NOMO-1 (cell line): ENCODE data around the gene AKAP7.
"Not testable (repeated sequence)": the region's sequence is repeated elsewhere in the genome, so short reads cannot be mapped to it uniquely, and the experiment has no call there.

Experiments
- DNase-seq, 2 experiments: peaks; one replicate each; lab custom pipeline; 2025; ENCODE audit not compliant: unreplicated experiment in 2 of 2; lab: John Stamatoyannopoulos, UW

AKAP7 gene

GRCh38 chr6:131135244-131136020 lies at the start of gene AKAP7:
TSS of gene AKAP7 (plus strand) at chr6:131135467. CDS start at chr6:131135764, 297 bp downstream.
- peak; percentile 35 to 41 for DNase-seq

DNA sequence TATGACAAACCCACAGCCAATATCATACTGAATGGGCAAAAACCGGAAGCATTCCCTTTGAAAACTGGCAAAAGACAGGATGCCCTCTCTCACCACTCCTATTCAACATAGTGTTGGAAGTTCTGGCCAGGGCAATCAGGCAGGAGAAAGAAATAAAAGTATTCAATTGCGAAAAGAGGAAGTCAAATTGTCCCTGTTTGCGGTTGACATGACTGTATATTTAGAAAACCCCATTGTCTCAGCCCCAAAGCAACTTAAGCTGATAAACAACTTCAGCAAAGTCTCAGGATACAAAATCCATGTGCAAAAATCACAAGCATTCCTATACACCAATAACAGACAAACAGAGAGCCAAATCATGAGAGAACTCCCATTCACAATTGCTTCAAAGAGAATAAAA lies 44.9 kb upstream of the AKAP7 start:
- DNase-seq: peak in 1 of 2 experiments; percentile 32

DNA sequence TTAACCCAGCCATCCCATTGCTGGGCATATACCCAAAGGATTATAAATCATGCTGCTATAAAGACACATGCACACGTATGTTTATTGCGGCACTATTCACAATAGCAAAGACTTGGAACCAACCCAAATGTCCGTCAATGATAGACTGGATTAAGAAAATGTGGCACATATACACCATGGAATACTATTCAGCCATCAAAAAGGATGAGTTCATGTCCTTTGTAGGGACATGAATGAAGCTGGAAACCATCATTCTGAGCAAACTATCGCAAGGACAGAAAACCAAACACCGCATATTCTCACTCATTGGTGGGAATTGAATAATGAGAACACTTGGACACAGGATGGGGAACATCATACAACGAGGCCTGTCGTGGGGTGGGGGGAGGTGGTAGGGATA lies 43.3 kb upstream of the AKAP7 start:
- not testable (repeated sequence) for DNase-seq

DNA sequence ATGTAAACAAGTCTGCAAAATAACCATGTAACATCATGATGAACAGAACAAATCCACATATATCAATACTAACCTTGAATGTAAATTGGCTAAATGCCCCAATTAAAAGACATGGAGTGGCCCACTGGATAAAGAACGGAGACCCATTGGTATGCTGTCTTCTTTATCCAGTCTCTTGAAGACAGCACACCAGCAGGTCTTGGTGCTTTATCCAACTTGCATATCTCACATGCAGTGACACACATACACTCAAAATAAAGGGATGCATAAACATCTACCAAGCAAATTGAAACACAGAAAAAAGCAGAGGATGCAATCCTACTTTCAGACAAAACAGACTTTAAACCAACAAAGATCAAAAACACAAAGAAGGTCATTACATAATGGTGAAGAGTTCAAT lies 41.9 kb upstream of the AKAP7 start:
- DNase-seq: no peak

GRCh38 chr6:131096786-131097185 lies 38.5 kb upstream of the AKAP7 start:
- DNase-seq: no peak

- DNase-seq: no peak
These were observed 33.2 kb upstream of the AKAP7 start for GRCh38 chr6:131101911-131102680.

DNA sequence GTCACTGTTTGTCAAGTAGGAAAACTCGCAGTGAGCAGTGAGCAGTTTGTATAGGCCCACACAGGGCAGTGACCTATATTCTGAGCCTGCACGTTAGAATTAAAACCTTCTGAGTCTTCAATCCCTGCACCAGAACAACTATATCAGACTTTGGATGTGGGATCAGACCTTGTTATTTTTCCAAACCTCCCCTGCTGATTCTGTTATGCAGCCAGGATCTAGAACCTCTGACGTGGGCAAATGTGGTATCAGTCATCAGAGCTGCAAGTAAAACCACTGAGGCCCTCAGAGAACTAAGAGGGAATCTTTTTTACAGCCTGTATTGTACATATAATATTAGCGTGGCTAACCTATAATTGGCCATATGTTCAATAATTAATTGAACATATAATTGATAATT lies 32.0 kb upstream of the AKAP7 start:
- no peak for DNase-seq

DNA sequence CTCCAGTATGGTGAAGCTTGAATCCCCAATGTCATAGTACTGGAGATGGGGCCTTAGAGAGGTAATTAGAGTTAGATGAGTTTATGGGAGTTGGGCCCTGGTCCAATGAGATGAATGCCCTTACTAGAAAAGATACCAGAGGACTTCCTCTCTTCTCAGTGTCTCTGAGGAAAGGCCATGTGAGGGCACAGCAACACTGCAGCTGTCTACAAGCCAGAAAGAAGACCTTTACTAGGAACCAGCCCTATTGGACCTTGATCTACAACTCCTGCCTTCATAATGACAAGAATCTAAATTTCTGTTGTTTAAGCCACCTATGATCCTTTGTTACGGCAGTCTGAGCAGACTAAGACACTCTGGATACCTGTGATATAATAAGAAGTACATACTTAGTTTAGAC lies 31.4 kb upstream of the AKAP7 start:
- no peak for DNase-seq

- no peak for DNase-seq
These were observed 28.1 kb upstream of the AKAP7 start for GRCh38 chr6:131107151-131107550.

DNA sequence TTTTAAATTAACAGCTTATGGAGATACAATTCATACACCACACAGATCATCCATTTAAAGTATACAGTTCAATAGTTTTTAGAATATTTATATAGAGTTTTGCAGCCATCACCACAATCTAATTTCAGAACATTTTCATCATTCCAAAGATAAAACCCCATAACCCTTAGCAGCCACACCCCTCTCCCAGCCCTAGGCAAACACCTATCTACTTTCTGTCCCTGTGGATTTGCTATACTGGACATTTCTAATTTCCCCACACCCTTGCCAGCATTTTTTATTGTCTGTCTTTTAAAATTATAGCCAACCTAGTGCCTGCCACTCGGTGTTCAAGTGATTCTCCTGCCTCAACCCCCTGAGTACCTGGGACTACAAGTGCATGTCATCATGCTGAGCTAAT lies 23.0 kb upstream of the AKAP7 start:
- no peak for DNase-seq

GRCh38 chr6:131115651-131116050 lies 19.6 kb upstream of the AKAP7 start:
- no peak for DNase-seq

DNA sequence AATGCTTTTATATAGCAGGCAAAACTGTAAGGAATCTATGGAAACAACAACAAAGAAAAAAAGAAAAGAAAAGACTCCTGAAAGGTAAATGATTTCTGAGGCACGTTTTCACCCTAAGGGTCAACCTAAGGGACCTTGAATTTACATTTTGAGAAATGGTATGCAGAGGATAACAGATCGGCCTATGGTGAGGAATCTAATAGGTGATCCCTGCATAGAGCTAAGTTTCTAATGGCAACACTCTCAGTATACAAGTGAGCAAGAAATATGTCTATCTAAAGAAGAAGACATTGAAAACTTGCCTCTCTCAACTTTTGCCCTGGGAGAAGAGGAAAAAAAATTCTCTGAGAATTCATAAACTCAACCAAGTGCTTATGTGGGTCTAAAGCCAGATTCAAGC lies 18.9 kb upstream of the AKAP7 start:
- no peak for DNase-seq

DNA sequence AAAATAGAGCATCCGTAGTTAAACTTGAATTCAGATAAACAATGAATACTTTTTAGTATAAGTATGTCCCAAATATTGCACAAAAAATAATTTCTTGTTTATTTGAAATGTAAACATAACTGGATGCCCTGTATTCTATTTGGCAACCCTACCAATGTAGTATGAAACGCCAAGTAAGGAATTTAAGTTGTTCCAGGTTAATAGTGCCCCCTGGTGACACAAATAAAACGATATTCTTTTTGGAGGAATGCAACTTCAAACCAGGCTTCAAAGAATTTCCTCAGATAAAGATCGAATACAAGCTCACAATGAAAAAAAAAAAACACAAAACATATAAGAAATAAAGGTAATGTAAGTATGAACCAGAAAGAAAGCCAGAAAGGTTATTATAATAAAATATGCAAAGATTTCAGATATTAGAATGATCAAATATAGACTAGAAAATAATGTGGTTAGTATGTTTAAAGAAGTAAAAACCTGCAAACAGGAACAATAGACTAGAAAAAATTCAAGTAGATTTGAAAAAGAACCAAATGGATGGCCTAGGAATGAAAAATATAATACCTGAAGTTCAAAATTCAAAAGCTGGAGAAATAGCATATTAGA lies 18.4 kb upstream of the AKAP7 start:
- peak in 1 of 2 experiments; percentile 13 for DNase-seq

DNA sequence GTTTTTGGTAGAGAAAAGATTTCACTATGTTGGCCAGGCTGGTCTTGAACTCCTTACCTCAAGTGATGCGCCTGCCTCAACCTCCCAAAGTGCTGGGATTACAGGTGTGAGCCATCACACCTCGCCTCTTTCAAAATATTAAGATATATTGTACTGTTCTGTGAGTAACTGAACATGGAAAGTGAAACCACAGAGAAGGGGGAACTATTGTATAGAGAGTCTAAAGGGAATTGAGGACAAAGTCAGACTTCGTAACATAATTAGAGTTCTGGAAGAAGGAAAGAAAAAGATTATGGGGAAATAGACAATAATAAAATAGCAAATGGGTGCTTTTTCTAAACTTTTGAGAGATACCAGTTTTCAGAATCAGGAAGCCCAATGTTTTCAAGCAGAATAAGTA lies 17.4 kb upstream of the AKAP7 start:
- peak in 1 of 2 experiments; percentile 60 for DNase-seq

GRCh38 chr6:131122007-131122406 lies 13.3 kb upstream of the AKAP7 start:
- DNase-seq: no peak

GRCh38 chr6:131122516-131122915 lies 12.8 kb upstream of the AKAP7 start:
- DNase-seq: no peak

- no peak for DNase-seq
These were observed 10.8 kb upstream of the AKAP7 start for GRCh38 chr6:131124336-131125071.

GRCh38 chr6:131125431-131125830 lies 9.8 kb upstream of the AKAP7 start:
- DNase-seq: no peak

GRCh38 chr6:131129689-131130553 lies 5.3 kb upstream of the AKAP7 start:
- peak in 1 of 2 experiments; percentile 28 for DNase-seq

GRCh38 chr6:131130554-131130940 lies 4.7 kb upstream of the AKAP7 start:
- DNase-seq: no peak
